HCT116 (cell line): ENCODE results near the gene FHIT. TPM values are rescaled to one million over a fixed set of nuclear protein-coding genes. Genes with fewer than 3 reads are reported as not detected.

Source experiments
- ATAC-seq: fragments of 200-7000 bp; cut with Tn5 transposase; 2 replicates; pipeline ENCODE4 v1.9.1; 2020; ENCODE audit warnings: mild to moderate bottlenecking, moderate library complexity
- BruUV-seq: library from RNA; stranded (reverse); fragments of 400-500 nt; replicated peaks from 2 replicates; lab custom pipeline; 2021; lab: Mats Ljungman, UMichigan
- CTCF ChIA-PET: fragments of 300-600 bp; sonication (Branson Sonifier 250); formaldehyde crosslinking; loops from one replicate; lab custom pipeline; 2021; ENCODE audit warnings: antibody characterized with exemption; lab: Charles Lee
- POLR2A ChIA-PET: fragments of 300-600, 350-600 bp; sonication (Branson Sonifier 250); formaldehyde crosslinking; loops from one replicate; lab custom pipeline; 2021; ENCODE audit warnings: antibody characterized with exemption; lab: Charles Lee
- RAD21 ChIA-PET, 2 experiments: fragments of 300-600 bp; sonication (Branson Sonifier 250); formaldehyde crosslinking; loops; one replicate each; lab custom pipeline; 2023; ENCODE audit warnings: low total read pairs in 2 of 2; ENCODE audit not compliant: uncharacterized antibody in 2 of 2, unreplicated experiment in 2 of 2, low non-redundant PET in 1 of 2; lab: Charles Lee
- DNase-seq: peaks from one replicate; pipeline ENCODE4 v3.0.0-alpha.2; 2010; ENCODE audit warnings: low read depth, low spot score
- H2AFZ ChIP-seq: fragments of 200-600 bp; shearing (Covaris generic), sonication (generic); 2 replicates; pipeline ENCODE4 v1.6.1; 2017; ENCODE audit warnings: low read depth, mixed run types, mixed read lengths, antibody characterized with exemption, low read length; ENCODE audit not compliant: poor library complexity, severe bottlenecking
- H3K27ac ChIP-seq: 2 replicates; pipeline ENCODE4 v1.5.1; 2012; ENCODE audit warnings: low read depth, low read length
- H3K27me3 ChIP-seq: fragments of 200-600 bp; sonication (generic); 2 replicates; pipeline ENCODE4 v1.6.1; 2016; ENCODE audit warnings: mixed run types, low read length, mixed read lengths; ENCODE audit not compliant: insufficient read depth
- H3K36me3 ChIP-seq, 2 experiments: fragments of 200-500 bp in 1 of 2; fragments of 200-600 bp in 1 of 2; sonication (Bioruptor generic) in 1 of 2; sonication (generic) in 1 of 2; 2 replicates each; pipeline versions ENCODE4 v1.5.1 to v1.6.1; 2014 to 2016; ENCODE audit warnings: low read length in 2 of 2, inconsistent platforms in 1 of 2, mixed read lengths in 1 of 2, mixed run types in 1 of 2; ENCODE audit not compliant: insufficient read depth in 2 of 2, control insufficient read depth in 1 of 2
- H3K4me1 ChIP-seq, 2 experiments: fragments of 200-600 bp in 1 of 2; sonication (generic) in 1 of 2; 2 replicates each; pipeline versions ENCODE4 v1.5.1 to v1.6.1; 2012 to 2017; ENCODE audit warnings: low read length in 2 of 2, inconsistent platforms in 1 of 2, mild to moderate bottlenecking in 1 of 2, mixed read lengths in 1 of 2, mixed run types in 1 of 2, moderate library complexity in 1 of 2; ENCODE audit not compliant: insufficient read depth in 2 of 2, control insufficient read depth in 1 of 2
- H3K4me2 ChIP-seq: fragments of 200-600 bp; sonication (generic); 2 replicates; pipeline ENCODE4 v1.6.1; 2017; ENCODE audit warnings: mixed run types, low read length, mixed read lengths
- H3K4me3 ChIP-seq, 2 experiments: fragments of 200-600 bp in 1 of 2; sonication (generic) in 1 of 2; replicated peaks in 1 of 2; 2 replicates each; pipeline ENCODE4 v1.5.1; 2011 to 2016; ENCODE audit warnings: low read length in 2 of 2, control low read depth in 1 of 2, low read depth in 1 of 2, mild to moderate bottlenecking in 1 of 2, mixed read lengths in 1 of 2, mixed run types in 1 of 2
- H3K79me2 ChIP-seq: fragments of 200-600 bp; sonication (generic); 2 replicates; pipeline ENCODE4 v1.6.1; 2017; ENCODE audit warnings: mild to moderate bottlenecking, mixed run types, low read length, moderate library complexity, mixed read lengths; ENCODE audit not compliant: insufficient read depth
- H3K9ac ChIP-seq: fragments of 200-600 bp; sonication (generic); 2 replicates; pipeline ENCODE4 v1.6.1; 2016; ENCODE audit warnings: low read length, mixed read lengths
- H3K9me2 ChIP-seq: fragments of 200-600 bp; sonication (generic), shearing (Covaris generic); 2 replicates; pipeline ENCODE4 v1.6.1; 2017; ENCODE audit warnings: mixed run types, mild to moderate bottlenecking, moderate library complexity; ENCODE audit not compliant: insufficient read depth
- H3K9me3 ChIP-seq, 2 experiments: fragments of 200-500 bp in 1 of 2; fragments of 200-600 bp in 1 of 2; sonication (Bioruptor generic) in 1 of 2; sonication (generic) in 1 of 2; 2 replicates each; pipeline ENCODE4 v1.6.1; 2014 to 2017; ENCODE audit warnings: low read length in 2 of 2, mixed read lengths in 2 of 2, inconsistent platforms in 1 of 2, low read depth in 1 of 2, mild to moderate bottlenecking in 1 of 2, mixed run types in 1 of 2, moderate library complexity in 1 of 2; ENCODE audit not compliant: control insufficient read depth in 1 of 2, insufficient read depth in 1 of 2
- H4K20me1 ChIP-seq: fragments of 200-600 bp; sonication (generic), shearing (Covaris generic); 2 replicates; pipeline ENCODE4 v1.6.1; 2017; ENCODE audit warnings: mixed run types, mild to moderate bottlenecking, moderate library complexity; ENCODE audit not compliant: insufficient read depth
- CBX3 ChIP-seq: IDR thresholded peaks from 2 replicates; pipeline ENCODE4 v1.6.1; 2012; ENCODE audit warnings: low read depth
- CTCF ChIP-seq, 3 experiments: fragments of 200-600 bp in 1 of 3; sonication (generic) in 1 of 3; IDR thresholded peaks in 2 of 3; conservative IDR thresholded peaks in 1 of 3; 2 replicates each; pipeline ENCODE4 v1.5.1; 2012 to 2017; ENCODE audit warnings: low read depth in 2 of 3, low read length in 2 of 3, antibody characterized with exemption in 1 of 3, borderline replicate concordance in 1 of 3, control low read depth in 1 of 3, mild to moderate bottlenecking in 1 of 3, mixed read lengths in 1 of 3, mixed run types in 1 of 3, moderate library complexity in 1 of 3; ENCODE audit not compliant: insufficient read depth in 1 of 3
- EGR1 ChIP-seq: IDR thresholded peaks from 2 replicates; pipeline ENCODE4 v1.6.1; 2012; ENCODE audit warnings: low read depth
- ELF1 ChIP-seq: IDR thresholded peaks from 2 replicates; pipeline ENCODE4 v1.6.1; 2012; ENCODE audit warnings: low read depth, borderline replicate concordance
- EZH2 ChIP-seq: fragments of 200-600 bp; sonication (generic); IDR thresholded peaks from 2 replicates; pipeline ENCODE4 v1.6.1; 2017; ENCODE audit warnings: antibody characterized with exemption, mixed run types
- POLR2A ChIP-seq: IDR thresholded peaks from 2 replicates; pipeline ENCODE4 v1.7.0; 2011; ENCODE audit warnings: borderline replicate concordance; ENCODE audit not compliant: insufficient read depth, insufficient read length; ENCODE audit errors: extremely low read depth
- POLR2AphosphoS5 ChIP-seq: IDR thresholded peaks from 2 replicates; pipeline ENCODE4 v1.6.1; 2011; ENCODE audit warnings: mild to moderate bottlenecking, low read depth, low read length, moderate library complexity
- SP1 ChIP-seq: IDR thresholded peaks from 2 replicates; pipeline ENCODE4 v1.6.1; 2012; ENCODE audit warnings: low read depth
- TCF7L2 ChIP-seq: IDR thresholded peaks from 2 replicates; pipeline ENCODE4 v1.7.0; 2011; ENCODE audit warnings: borderline replicate concordance, inconsistent platforms; ENCODE audit not compliant: insufficient read depth, insufficient read length; ENCODE audit errors: extremely low read depth
- ZFX ChIP-seq: fragments of 450-650 bp; IDR thresholded peaks from 2 replicates; pipeline ENCODE4 v1.6.1; 2017
- intact Hi-C: fragments of 100-400 bp; cut with micrococcal nuclease; formaldehyde crosslinking; loops from 2 replicates; pipeline ENCODE4 v1.10.0; 2022
- total RNA-seq: library from RNA; stranded (reverse); gene quantifications from one replicate; pipeline ENCODE4 v1.2.1, GENCODE V29; 2021; ENCODE audit not compliant: unreplicated experiment
- TF ChIP-seq, protein P1 (sequence below): IDR thresholded peaks from 2 replicates; pipeline ENCODE4 v1.6.1; 2012; ENCODE audit warnings: low read depth
- TF ChIP-seq, protein P2 (sequence below): IDR thresholded peaks from 2 replicates; pipeline ENCODE4 v1.6.1; 2011; ENCODE audit warnings: mild to moderate bottlenecking, low read length, moderate library complexity; ENCODE audit not compliant: insufficient replicate concordance; ENCODE audit errors: extremely low read depth

FHIT gene
- total RNA-seq, 1 experiment from 2014 or later = 20.1 TPM

DNA sequence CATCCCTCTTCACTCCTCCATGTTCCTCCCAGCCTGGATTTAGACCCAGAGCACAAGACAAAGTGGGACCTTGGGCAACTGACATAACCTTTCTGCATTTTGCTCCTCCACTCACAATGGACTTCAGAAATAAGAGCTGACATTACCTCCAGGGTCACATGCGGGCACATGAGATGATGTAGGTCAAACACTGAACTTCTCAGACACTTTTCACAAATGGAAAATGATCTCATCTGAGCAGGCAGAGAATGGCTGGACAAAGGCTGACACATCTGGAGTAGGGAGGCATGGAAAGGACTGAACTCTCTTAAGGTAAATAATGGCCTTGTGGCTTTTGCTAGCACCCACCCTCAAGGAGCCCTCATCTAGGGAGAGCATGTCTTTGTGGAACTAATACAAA lies 1352.2 kb downstream of the FHIT start:
- no peaks in the 10 kb centered on the region for H3K36me3 ChIP-seq
- H3K4me3 ChIP-seq = no peak overlapping the region
- H3K27me3 ChIP-seq = 0 out of 2 replicates have a peak, but pooled peaks cover 10% of the 10 kb centered on the region
- DNase-seq (no peak), ATAC-seq (no peak)
- H3K79me2 ChIP-seq = no peaks in the 10 kb centered on the region
- TF ChIP-seq, protein P1, sequence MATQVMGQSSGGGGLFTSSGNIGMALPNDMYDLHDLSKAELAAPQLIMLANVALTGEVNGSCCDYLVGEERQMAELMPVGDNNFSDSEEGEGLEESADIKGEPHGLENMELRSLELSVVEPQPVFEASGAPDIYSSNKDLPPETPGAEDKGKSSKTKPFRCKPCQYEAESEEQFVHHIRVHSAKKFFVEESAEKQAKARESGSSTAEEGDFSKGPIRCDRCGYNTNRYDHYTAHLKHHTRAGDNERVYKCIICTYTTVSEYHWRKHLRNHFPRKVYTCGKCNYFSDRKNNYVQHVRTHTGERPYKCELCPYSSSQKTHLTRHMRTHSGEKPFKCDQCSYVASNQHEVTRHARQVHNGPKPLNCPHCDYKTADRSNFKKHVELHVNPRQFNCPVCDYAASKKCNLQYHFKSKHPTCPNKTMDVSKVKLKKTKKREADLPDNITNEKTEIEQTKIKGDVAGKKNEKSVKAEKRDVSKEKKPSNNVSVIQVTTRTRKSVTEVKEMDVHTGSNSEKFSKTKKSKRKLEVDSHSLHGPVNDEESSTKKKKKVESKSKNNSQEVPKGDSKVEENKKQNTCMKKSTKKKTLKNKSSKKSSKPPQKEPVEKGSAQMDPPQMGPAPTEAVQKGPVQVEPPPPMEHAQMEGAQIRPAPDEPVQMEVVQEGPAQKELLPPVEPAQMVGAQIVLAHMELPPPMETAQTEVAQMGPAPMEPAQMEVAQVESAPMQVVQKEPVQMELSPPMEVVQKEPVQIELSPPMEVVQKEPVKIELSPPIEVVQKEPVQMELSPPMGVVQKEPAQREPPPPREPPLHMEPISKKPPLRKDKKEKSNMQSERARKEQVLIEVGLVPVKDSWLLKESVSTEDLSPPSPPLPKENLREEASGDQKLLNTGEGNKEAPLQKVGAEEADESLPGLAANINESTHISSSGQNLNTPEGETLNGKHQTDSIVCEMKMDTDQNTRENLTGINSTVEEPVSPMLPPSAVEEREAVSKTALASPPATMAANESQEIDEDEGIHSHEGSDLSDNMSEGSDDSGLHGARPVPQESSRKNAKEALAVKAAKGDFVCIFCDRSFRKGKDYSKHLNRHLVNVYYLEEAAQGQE = no peak
- TF ChIP-seq POLR2A = no peak
- no peak for TF ChIP-seq EGR1
- no peak for TF ChIP-seq CBX3
- TF ChIP-seq SP1 = no peak
- TF ChIP-seq CTCF (IDR thresholded peaks at IDR 0.05 in 2 of 3, conservative IDR thresholded peaks at IDR 0.05 in 1 of 3; ENCODE audit: borderline replicate concordance in 1 of 3, insufficient read depth in 1 of 3, low read depth in 2 of 3, low read length in 2 of 3) = no peak
- TF ChIP-seq, protein P2, sequence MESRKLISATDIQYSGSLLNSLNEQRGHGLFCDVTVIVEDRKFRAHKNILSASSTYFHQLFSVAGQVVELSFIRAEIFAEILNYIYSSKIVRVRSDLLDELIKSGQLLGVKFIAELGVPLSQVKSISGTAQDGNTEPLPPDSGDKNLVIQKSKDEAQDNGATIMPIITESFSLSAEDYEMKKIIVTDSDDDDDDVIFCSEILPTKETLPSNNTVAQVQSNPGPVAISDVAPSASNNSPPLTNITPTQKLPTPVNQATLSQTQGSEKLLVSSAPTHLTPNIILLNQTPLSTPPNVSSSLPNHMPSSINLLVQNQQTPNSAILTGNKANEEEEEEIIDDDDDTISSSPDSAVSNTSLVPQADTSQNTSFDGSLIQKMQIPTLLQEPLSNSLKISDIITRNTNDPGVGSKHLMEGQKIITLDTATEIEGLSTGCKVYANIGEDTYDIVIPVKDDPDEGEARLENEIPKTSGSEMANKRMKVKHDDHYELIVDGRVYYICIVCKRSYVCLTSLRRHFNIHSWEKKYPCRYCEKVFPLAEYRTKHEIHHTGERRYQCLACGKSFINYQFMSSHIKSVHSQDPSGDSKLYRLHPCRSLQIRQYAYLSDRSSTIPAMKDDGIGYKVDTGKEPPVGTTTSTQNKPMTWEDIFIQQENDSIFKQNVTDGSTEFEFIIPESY = no peak
- no peak for TF ChIP-seq POLR2AphosphoS5
- no peak for TF ChIP-seq ZFX
- TF ChIP-seq ELF1 = no peak
- TF ChIP-seq TCF7L2 = no peak
- TF ChIP-seq EZH2 = no peak
- H3K9me2 ChIP-seq = no peaks in the 10 kb centered on the region
- H3K27ac ChIP-seq = no peak overlapping the region
- POLR2A ChIA-PET = no interaction called here
- no peaks in the 10 kb centered on the region for H4K20me1 ChIP-seq
- no peak overlapping the region for H3K9ac ChIP-seq
- RAD21 ChIA-PET = no interaction called here
- H3K9me3 ChIP-seq = no peaks in the 10 kb centered on the region
- intact Hi-C loops = no loop called here
- no peak overlapping the region for H2AFZ ChIP-seq
- no peaks in the 10 kb centered on the region for H3K4me1 ChIP-seq
- H3K4me2 ChIP-seq = no peak overlapping the region
- BruUV-seq = no TSS peak
- CTCF ChIA-PET = no interaction called here
